Astrocyte (in vitro differentiated cells and primary cell): ENCODE results near the gene ZFAND5. TPM values are rescaled to one million over a fixed set of nuclear protein-coding genes. Genes with fewer than 3 reads are reported as not detected.

Experiments
- DNase-seq: peaks from one replicate; pipeline ENCODE4 v3.0.0-alpha.2; 2010; ENCODE audit warnings: low read depth
- FAIRE-seq: peaks from 2 replicates; lab custom pipeline; 2011; peaks lifted over from hg19 to GRCh38; lab: Jason Lieb, UNC
- H2AFZ ChIP-seq: 2 replicates; pipeline ENCODE4 v1.6.0; 2012; ENCODE audit warnings: low read depth, low read length, inconsistent platforms
- H3K27ac ChIP-seq: 2 replicates; pipeline ENCODE4 v1.5.1; 2011; ENCODE audit warnings: low read depth, low read length, inconsistent platforms
- H3K27me3 ChIP-seq: 2 replicates; pipeline ENCODE4 v1.6.0; 2011; ENCODE audit warnings: low read length, inconsistent platforms; ENCODE audit not compliant: insufficient read depth
- H3K36me3 ChIP-seq: 2 replicates; pipeline ENCODE4 v1.5.1; 2011; ENCODE audit warnings: low read length, inconsistent platforms; ENCODE audit not compliant: insufficient read depth
- H3K4me1 ChIP-seq: 2 replicates; pipeline ENCODE4 v1.5.1; 2011; ENCODE audit warnings: low read length, inconsistent platforms; ENCODE audit not compliant: insufficient read depth
- H3K4me2 ChIP-seq: 2 replicates; pipeline ENCODE4 v1.6.0; 2012; ENCODE audit warnings: low read length, inconsistent platforms
- H3K4me3 ChIP-seq: 2 replicates; pipeline ENCODE4 v1.5.1; 2011; ENCODE audit warnings: low read depth, mild to moderate bottlenecking, low read length, inconsistent platforms; ENCODE audit not compliant: insufficient read depth
- H3K79me2 ChIP-seq: 2 replicates; pipeline ENCODE4 v1.6.0; 2012; ENCODE audit warnings: mild to moderate bottlenecking, low read length, inconsistent platforms; ENCODE audit not compliant: insufficient read depth
- H3K9ac ChIP-seq: 2 replicates; pipeline ENCODE4 v1.6.0; 2012; ENCODE audit warnings: mild to moderate bottlenecking, low read length, inconsistent platforms
- H3K9me3 ChIP-seq: 2 replicates; pipeline ENCODE4 v1.5.1; 2012; ENCODE audit warnings: low read depth, mild to moderate bottlenecking, low read length, inconsistent platforms; ENCODE audit not compliant: insufficient read depth
- H4K20me1 ChIP-seq: 2 replicates; pipeline ENCODE4 v1.6.0; 2012; ENCODE audit warnings: low read length, inconsistent platforms; ENCODE audit not compliant: insufficient read depth
- H3K27ac Mint-ChIP-seq: one replicate; pipeline ENCODE4 v1.8.0; 2021; ENCODE audit warnings: mild to moderate bottlenecking, mixed read lengths; ENCODE audit not compliant: unreplicated experiment
- H3K27me3 Mint-ChIP-seq: one replicate; pipeline ENCODE4 v1.8.0; 2021; ENCODE audit warnings: low read depth, mixed read lengths; ENCODE audit not compliant: unreplicated experiment
- H3K36me3 Mint-ChIP-seq: one replicate; pipeline ENCODE4 v1.8.0; 2021; ENCODE audit warnings: low read depth, mixed read lengths; ENCODE audit not compliant: unreplicated experiment
- H3K4me1 Mint-ChIP-seq: one replicate; pipeline ENCODE4 v1.8.0; 2021; ENCODE audit warnings: low read depth, mixed read lengths; ENCODE audit not compliant: unreplicated experiment
- H3K4me3 Mint-ChIP-seq: one replicate; pipeline ENCODE4 v1.8.0; 2021; ENCODE audit warnings: mild to moderate bottlenecking, moderate library complexity, mixed read lengths; ENCODE audit not compliant: unreplicated experiment
- H3K9me3 Mint-ChIP-seq: one replicate; pipeline ENCODE4 v1.8.0; 2021; ENCODE audit warnings: mild to moderate bottlenecking, mixed read lengths; ENCODE audit not compliant: unreplicated experiment
- CTCF ChIP-seq: IDR thresholded peaks from 2 replicates; pipeline ENCODE4 v1.5.1; 2011; ENCODE audit warnings: low read depth, mild to moderate bottlenecking, inconsistent platforms, low read length, moderate library complexity; ENCODE audit not compliant: insufficient read depth
- EZH2 ChIP-seq: IDR thresholded peaks from 2 replicates; pipeline ENCODE4 v1.6.1; 2012; ENCODE audit warnings: mild to moderate bottlenecking, low read length, inconsistent platforms; ENCODE audit not compliant: insufficient read depth
- total RNA-seq: library from RNA; stranded (reverse); gene quantifications from 2 replicates; pipeline ENCODE4 v1.2.1, GENCODE V29; 2021

ZFAND5 gene
- total RNA-seq, 1 donor from 2014 or later, result 181 TPM

GRCh38 chr9:72386186-72386585, 21.2 kb upstream of the ZFAND5 start:
- no peaks in the 10 kb centered on the region for H3K36me3 Mint-ChIP-seq
- no peak overlapping the region for H2AFZ ChIP-seq
- H3K9ac ChIP-seq, result no peak overlapping the region
- no peak overlapping the region for H3K4me3 ChIP-seq
- FAIRE-seq (no peak), DNase-seq (no peak)
- no peaks in the 10 kb centered on the region for H3K27me3 Mint-ChIP-seq
- peaks cover 12% of the 10 kb centered on the region for H3K4me1 ChIP-seq
- no peaks in the 10 kb centered on the region for H4K20me1 ChIP-seq
- H3K9me3 ChIP-seq, result no peaks in the 10 kb centered on the region
- H3K4me2 ChIP-seq, result no peak overlapping the region
- no peaks in the 10 kb centered on the region for H3K36me3 ChIP-seq
- TF ChIP-seq CTCF (no peak), EZH2 (no peak)
- H3K4me1 Mint-ChIP-seq, result peaks cover 20% of the 10 kb centered on the region
- no peaks in the 10 kb centered on the region for H3K9me3 Mint-ChIP-seq
- H3K27ac Mint-ChIP-seq, result no peak overlapping the region
- H3K27me3 ChIP-seq, result no peaks in the 10 kb centered on the region
- H3K79me2 ChIP-seq, result no peaks in the 10 kb centered on the region
- H3K27ac ChIP-seq, result no peak overlapping the region
- no peak overlapping the region for H3K4me3 Mint-ChIP-seq

DNA sequence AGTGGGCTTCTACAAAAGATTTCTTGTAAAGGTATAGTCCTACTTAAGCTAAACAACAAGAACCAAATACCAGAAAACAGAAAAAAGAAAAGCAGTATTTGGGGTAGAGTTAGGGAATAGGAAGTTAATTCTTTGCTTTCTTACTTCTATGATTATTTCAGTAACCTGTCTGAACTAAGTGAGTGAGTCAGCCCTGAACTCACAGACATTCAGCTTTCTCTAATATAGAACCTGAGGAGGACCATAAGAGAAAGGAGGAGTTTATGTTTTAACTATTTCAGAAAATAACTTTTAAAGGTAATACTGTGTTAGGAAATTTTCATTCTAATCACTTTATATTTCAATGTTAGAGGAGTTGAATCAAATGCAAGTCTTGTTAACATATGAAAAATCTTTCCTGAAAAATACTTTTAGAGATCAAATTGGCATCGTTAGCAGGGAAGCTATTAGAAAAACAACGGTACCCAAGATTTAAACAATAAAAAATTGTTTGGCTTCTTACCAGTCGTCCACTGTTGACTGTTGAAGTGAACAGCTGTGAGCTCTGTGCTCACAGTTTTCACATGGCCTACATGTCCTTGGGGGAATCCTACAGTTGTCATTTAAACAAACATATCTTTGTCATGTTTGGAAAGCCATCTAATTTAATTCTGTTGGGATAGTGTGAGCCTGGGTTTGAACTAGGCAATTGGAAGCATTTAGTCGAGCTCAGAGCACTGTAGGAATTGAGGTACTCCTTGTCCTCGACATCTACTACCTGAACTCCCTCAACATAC, 19.9 kb upstream of the ZFAND5 start:
- FAIRE-seq (peak; percentile 60), DNase-seq (no peak)
- Histone ChIP-seq H3K36me3 (no peaks in the 10 kb centered on the region), H4K20me1 (no peaks in the 10 kb centered on the region), H3K27ac (peak overlapping the region; percentile 65), H2AFZ (no peak overlapping the region), H3K4me1 (peaks cover 12% of the 10 kb centered on the region), H3K4me2 (peak overlapping the region; percentile 69), H3K27me3 (no peaks in the 10 kb centered on the region), H3K79me2 (no peaks in the 10 kb centered on the region), H3K4me3 (no peak overlapping the region), H3K9ac (peak overlapping the region; percentile 40), H3K9me3 (no peaks in the 10 kb centered on the region)
- Mint-ChIP-seq H3K4me1 (peaks cover 20% of the 10 kb centered on the region), H3K27me3 (no peaks in the 10 kb centered on the region), H3K4me3 (no peak overlapping the region), H3K36me3 (no peaks in the 10 kb centered on the region), H3K27ac (no peak overlapping the region), H3K9me3 (no peaks in the 10 kb centered on the region)
- TF ChIP-seq CTCF (no peak), EZH2 (no peak)
